ENCODE results near the gene DOCK11. TPM values are rescaled to one million over a fixed set of nuclear protein-coding genes. Genes with fewer than 3 reads are reported as not detected.

DOCK11 gene
- total and polyA plus RNA-seq, 2 donors (not counting 1 experiment from before 2014, with no cell fraction given): 40.1 to 85.3 TPM

DNA sequence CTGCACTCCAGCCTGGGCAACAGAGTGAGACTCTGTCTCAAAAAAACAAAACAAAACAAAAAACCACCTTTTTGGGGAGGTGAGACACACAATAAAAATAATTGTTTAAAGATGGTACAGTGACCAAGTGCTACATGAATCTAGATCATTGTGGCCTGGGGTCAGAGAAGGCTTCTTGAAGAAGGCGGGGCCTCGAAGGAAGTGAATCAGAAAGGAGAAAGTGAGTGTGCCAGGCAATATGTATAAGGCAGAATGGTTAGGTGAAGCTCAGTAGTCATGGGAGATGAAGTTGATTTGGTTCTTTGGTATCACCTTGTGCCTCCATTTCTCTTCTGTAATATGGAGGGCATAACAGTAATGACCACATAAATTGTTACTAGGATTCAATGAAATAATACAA, 58.9 kb downstream of the DOCK11 start:
- DNase-seq (ENCODE audit: low read depth in 2 of 2): no peak
- no peaks in the 10 kb centered on the region for H3K9me3 ChIP-seq (ENCODE audit: control insufficient read depth, insufficient read depth, low read depth, low read length)
- H3K27me3 ChIP-seq (ENCODE audit: control insufficient read depth, insufficient read depth, low read length): no peaks in the 10 kb centered on the region
- H3K9ac ChIP-seq (ENCODE audit: insufficient read depth, low read length): no peak overlapping the region
- no peak for TF ChIP-seq EZH2 (IDR thresholded peaks at IDR 0.05; ENCODE audit: low read length, missing control alignments)
- TF ChIP-seq CTCF (conservative IDR thresholded peaks at IDR 0.05 in 1 of 2, IDR thresholded peaks at IDR 0.05 in 1 of 2; ENCODE audit: low read depth in 1 of 2, low read length in 2 of 2): no peak
- peaks cover 2% of the 10 kb centered on the region for H3K4me1 ChIP-seq (ENCODE audit: control insufficient read depth, extremely low read depth, insufficient read depth, low read length)
- H3K79me2 ChIP-seq (ENCODE audit: control insufficient read depth, insufficient read depth, low read length): no peaks in the 10 kb centered on the region
- no peaks in the 10 kb centered on the region for H4K20me1 ChIP-seq (ENCODE audit: control insufficient read depth, extremely low read depth, insufficient read depth, low read length)
- H3K27ac ChIP-seq (ENCODE audit: insufficient read depth, low read length): no peak overlapping the region
- no peaks in the 10 kb centered on the region for H3K36me3 ChIP-seq (ENCODE audit: control insufficient read depth, insufficient read depth, low read length)
- no peak overlapping the region for H3K4me2 ChIP-seq (ENCODE audit: extremely low read depth, insufficient read depth, low read length)
- H2AFZ ChIP-seq (ENCODE audit: low read length): no peak overlapping the region
- no peak overlapping the region for H3K4me3 ChIP-seq (replicated peaks in 1 of 4; ENCODE audit: control extremely low read depth in 1 of 4, insufficient read depth in 1 of 4, low read depth in 3 of 4, low read length in 4 of 4)

GRCh38 chrX:118558926-118559325, 63.3 kb downstream of the DOCK11 start:
- Histone ChIP-seq H3K4me1 (ENCODE audit: control insufficient read depth, extremely low read depth, insufficient read depth, low read length) (no peaks in the 10 kb centered on the region), H4K20me1 (ENCODE audit: control insufficient read depth, extremely low read depth, insufficient read depth, low read length) (no peaks in the 10 kb centered on the region), H3K36me3 (ENCODE audit: control insufficient read depth, insufficient read depth, low read length) (no peaks in the 10 kb centered on the region), H3K27me3 (ENCODE audit: control insufficient read depth, insufficient read depth, low read length) (no peaks in the 10 kb centered on the region), H3K4me2 (ENCODE audit: extremely low read depth, insufficient read depth, low read length) (no peak overlapping the region), H3K27ac (ENCODE audit: insufficient read depth, low read length) (no peak overlapping the region), H2AFZ (ENCODE audit: low read length) (no peak overlapping the region), H3K9me3 (ENCODE audit: control insufficient read depth, insufficient read depth, low read depth, low read length) (no peaks in the 10 kb centered on the region), H3K9ac (ENCODE audit: insufficient read depth, low read length) (no peak overlapping the region), H3K79me2 (ENCODE audit: control insufficient read depth, insufficient read depth, low read length) (no peaks in the 10 kb centered on the region), H3K4me3 (replicated peaks in 1 of 4; ENCODE audit: control extremely low read depth in 1 of 4, insufficient read depth in 1 of 4, low read depth in 3 of 4, low read length in 4 of 4) (no peak overlapping the region)
- TF ChIP-seq CTCF (conservative IDR thresholded peaks at IDR 0.05 in 1 of 2, IDR thresholded peaks at IDR 0.05 in 1 of 2; ENCODE audit: low read depth in 1 of 2, low read length in 2 of 2) (no peak), EZH2 (IDR thresholded peaks at IDR 0.05; ENCODE audit: low read length, missing control alignments) (no peak)
- DNase-seq (ENCODE audit: low read depth in 2 of 2): no peak

- Histone ChIP-seq H3K27me3 (ENCODE audit: control insufficient read depth, insufficient read depth, low read length) (no peaks in the 10 kb centered on the region), H3K4me3 (replicated peaks in 1 of 4; ENCODE audit: control extremely low read depth in 1 of 4, insufficient read depth in 1 of 4, low read depth in 3 of 4, low read length in 4 of 4) (no peak overlapping the region), H3K27ac (ENCODE audit: insufficient read depth, low read length) (no peak overlapping the region), H3K4me2 (ENCODE audit: extremely low read depth, insufficient read depth, low read length) (no peak overlapping the region), H3K4me1 (ENCODE audit: control insufficient read depth, extremely low read depth, insufficient read depth, low read length) (no peaks in the 10 kb centered on the region), H4K20me1 (ENCODE audit: control insufficient read depth, extremely low read depth, insufficient read depth, low read length) (no peaks in the 10 kb centered on the region), H3K9ac (ENCODE audit: insufficient read depth, low read length) (no peak overlapping the region), H3K79me2 (ENCODE audit: control insufficient read depth, insufficient read depth, low read length) (no peaks in the 10 kb centered on the region), H3K36me3 (ENCODE audit: control insufficient read depth, insufficient read depth, low read length) (no peaks in the 10 kb centered on the region), H3K9me3 (ENCODE audit: control insufficient read depth, insufficient read depth, low read depth, low read length) (no peaks in the 10 kb centered on the region), H2AFZ (ENCODE audit: low read length) (no peak overlapping the region)
- TF ChIP-seq EZH2 (IDR thresholded peaks at IDR 0.05; ENCODE audit: low read length, missing control alignments): no peak
- no peak for DNase-seq (ENCODE audit: low read depth in 2 of 2)
Measured at GRCh38 chrX:118560489-118560888, 64.9 kb downstream of the DOCK11 start.

All from fibroblast of lung (primary cell).